Upper lobe of right lung (tissue), 1 donor: Measurements from ENCODE around the gene WNT7A. TPM values are rescaled to one million over a fixed set of nuclear protein-coding genes. Genes with fewer than 3 reads are reported as not detected.

Experiments
- ATAC-seq: fragments of 200-7000 bp; cut with Tn5 transposase; one replicate; pipeline ENCODE4 v1.9.1; 2020; ENCODE audit warnings: mild to moderate bottlenecking, moderate library complexity
- DNase-seq: peaks from one replicate; pipeline ENCODE4 v3.0.0-alpha.2; 2020
- H3K27ac ChIP-seq: fragments of 200-600 bp; one replicate; pipeline ENCODE4 v1.8.0; 2022
- H3K27me3 ChIP-seq: fragments of 200-600 bp; one replicate; pipeline ENCODE4 v1.8.0; 2022; ENCODE audit warnings: mild to moderate bottlenecking
- H3K36me3 ChIP-seq: fragments of 200-600 bp; one replicate; pipeline ENCODE4 v1.8.0; 2022
- H3K4me1 ChIP-seq: fragments of 200-600 bp; one replicate; pipeline ENCODE4 v1.8.0; 2022
- H3K4me3 ChIP-seq: fragments of 200-600 bp; one replicate; pipeline ENCODE4 v1.8.0; 2022; ENCODE audit warnings: mild to moderate bottlenecking
- H3K9me3 ChIP-seq: fragments of 200-600 bp; one replicate; pipeline ENCODE4 v1.8.0; 2022
- CTCF ChIP-seq: fragments of 200-600 bp; IDR thresholded peaks from one replicate; pipeline ENCODE4 v1.8.0; 2022; ENCODE audit warnings: antibody characterized with exemption
- intact Hi-C: fragments of 100-400 bp; cut with DNase I; formaldehyde crosslinking; loops from one replicate; pipeline ENCODE4 v1.11.0; 2022
- total RNA-seq: library from RNA; stranded (reverse); fragmentation: NEBNext Ultra II Directional; extraction: Animal tissue kit (Norgen Biotek cat#: 25700); gene quantifications from one replicate; pipeline ENCODE4 v1.2.1, GENCODE V29; 2021
- donor health status: DM: no; HTN: yes; CAD: no; lungs with severe emphysema.

WNT7A gene
- total RNA-seq, 1 donor from 2014 or later, result 6.6 TPM

DNA sequence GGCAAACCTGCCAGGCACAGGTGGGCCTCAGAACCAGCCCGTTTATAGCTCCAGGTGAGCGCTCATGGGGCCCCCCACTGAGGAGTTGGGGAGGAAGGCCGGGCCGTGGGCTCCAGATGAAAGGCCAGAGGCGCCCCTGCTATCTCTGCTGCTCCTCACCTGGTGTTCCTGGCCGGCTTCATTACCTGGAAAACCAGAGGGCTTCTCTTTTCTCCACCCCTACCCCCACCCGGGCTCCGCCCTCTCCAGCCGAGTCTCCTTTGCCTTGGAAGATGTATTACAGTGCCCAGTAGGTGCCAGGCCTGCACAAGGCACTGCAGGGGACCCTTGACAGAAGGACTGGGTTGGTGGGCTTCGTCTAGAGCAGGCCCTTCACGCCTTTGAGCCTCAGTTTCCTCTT is 111.4 kb downstream of the WNT7A start:
- no peaks in the 10 kb centered on the region for H3K9me3 ChIP-seq
- no peaks in the 10 kb centered on the region for H3K36me3 ChIP-seq
- DNase-seq (no peak), ATAC-seq (no peak)
- no peak overlapping the region for H3K4me3 ChIP-seq
- TF ChIP-seq CTCF, result no peak
- H3K4me1 ChIP-seq, result no peaks in the 10 kb centered on the region
- no peaks in the 10 kb centered on the region for H3K27me3 ChIP-seq
- H3K27ac ChIP-seq, result no peak overlapping the region
- intact Hi-C loops, result no loop called here

- no peak for ATAC-seq
- Histone ChIP-seq H3K36me3 (no peaks in the 10 kb centered on the region), H3K27me3 (no peaks in the 10 kb centered on the region), H3K27ac (no peak overlapping the region), H3K4me3 (no peak overlapping the region), H3K4me1 (no peaks in the 10 kb centered on the region), H3K9me3 (no peaks in the 10 kb centered on the region)
- intact Hi-C loops, result no loop called here
- no peak for TF ChIP-seq CTCF
- no peak for DNase-seq
Measured at GRCh38 chr3:13767896-13768295, 112.0 kb downstream of the WNT7A start.

- Histone ChIP-seq H3K27ac (no peak overlapping the region), H3K9me3 (no peaks in the 10 kb centered on the region), H3K4me1 (no peaks in the 10 kb centered on the region), H3K36me3 (no peaks in the 10 kb centered on the region), H3K4me3 (no peak overlapping the region), H3K27me3 (no peaks in the 10 kb centered on the region)
- no peak for DNase-seq
- no peak for ATAC-seq
- TF ChIP-seq CTCF, result no peak
- intact Hi-C loops, result no loop called here
Measured at GRCh38 chr3:13767030-13767429, 112.8 kb downstream of the WNT7A start.

Other genes with a start within 250 kb of the WNT7A start
- 12.0 TPM for gene CHCHD4, start 244.8 kb upstream of the WNT7A start, total RNA-seq
- gene TMEM43, start 245.0 kb upstream of the WNT7A start, total RNA-seq, result 86.3 TPM